HCT116 (cell line): ENCODE measurements around the gene FAM184A. TPM values are rescaled to one million over a fixed set of nuclear protein-coding genes. Genes with fewer than 3 reads are reported as not detected.

Experiments
- ATAC-seq: fragments of 200-7000 bp; cut with Tn5 transposase; 2 replicates; pipeline ENCODE4 v1.9.1; 2020; ENCODE audit warnings: mild to moderate bottlenecking, moderate library complexity
- BruUV-seq: library from RNA; stranded (reverse); fragments of 400-500 nt; replicated peaks from 2 replicates; lab custom pipeline; 2021; lab: Mats Ljungman, UMichigan
- CTCF ChIA-PET: fragments of 300-600 bp; sonication (Branson Sonifier 250); formaldehyde crosslinking; loops from one replicate; lab custom pipeline; 2021; ENCODE audit warnings: antibody characterized with exemption; lab: Charles Lee
- POLR2A ChIA-PET: fragments of 300-600, 350-600 bp; sonication (Branson Sonifier 250); formaldehyde crosslinking; loops from one replicate; lab custom pipeline; 2021; ENCODE audit warnings: antibody characterized with exemption; lab: Charles Lee
- RAD21 ChIA-PET, 2 experiments: fragments of 300-600 bp; sonication (Branson Sonifier 250); formaldehyde crosslinking; loops; one replicate each; lab custom pipeline; 2023; ENCODE audit warnings: low total read pairs in 2 of 2; ENCODE audit not compliant: uncharacterized antibody in 2 of 2, unreplicated experiment in 2 of 2, low non-redundant PET in 1 of 2; lab: Charles Lee
- DNase-seq: peaks from one replicate; pipeline ENCODE4 v3.0.0-alpha.2; 2010; ENCODE audit warnings: low read depth, low spot score
- H2AFZ ChIP-seq: fragments of 200-600 bp; shearing (Covaris generic), sonication (generic); 2 replicates; pipeline ENCODE4 v1.6.1; 2017; ENCODE audit warnings: low read depth, mixed run types, mixed read lengths, antibody characterized with exemption, low read length; ENCODE audit not compliant: poor library complexity, severe bottlenecking
- H3K27ac ChIP-seq: 2 replicates; pipeline ENCODE4 v1.5.1; 2012; ENCODE audit warnings: low read depth, low read length
- H3K27me3 ChIP-seq: fragments of 200-600 bp; sonication (generic); 2 replicates; pipeline ENCODE4 v1.6.1; 2016; ENCODE audit warnings: mixed run types, low read length, mixed read lengths; ENCODE audit not compliant: insufficient read depth
- H3K36me3 ChIP-seq, 2 experiments: fragments of 200-500 bp in 1 of 2; fragments of 200-600 bp in 1 of 2; sonication (Bioruptor generic) in 1 of 2; sonication (generic) in 1 of 2; 2 replicates each; pipeline versions ENCODE4 v1.5.1 to v1.6.1; 2014 to 2016; ENCODE audit warnings: low read length in 2 of 2, inconsistent platforms in 1 of 2, mixed read lengths in 1 of 2, mixed run types in 1 of 2; ENCODE audit not compliant: insufficient read depth in 2 of 2, control insufficient read depth in 1 of 2
- H3K4me1 ChIP-seq, 2 experiments: fragments of 200-600 bp in 1 of 2; sonication (generic) in 1 of 2; 2 replicates each; pipeline versions ENCODE4 v1.5.1 to v1.6.1; 2012 to 2017; ENCODE audit warnings: low read length in 2 of 2, inconsistent platforms in 1 of 2, mild to moderate bottlenecking in 1 of 2, mixed read lengths in 1 of 2, mixed run types in 1 of 2, moderate library complexity in 1 of 2; ENCODE audit not compliant: insufficient read depth in 2 of 2, control insufficient read depth in 1 of 2
- H3K4me2 ChIP-seq: fragments of 200-600 bp; sonication (generic); 2 replicates; pipeline ENCODE4 v1.6.1; 2017; ENCODE audit warnings: mixed run types, low read length, mixed read lengths
- H3K4me3 ChIP-seq, 2 experiments: fragments of 200-600 bp in 1 of 2; sonication (generic) in 1 of 2; replicated peaks in 1 of 2; 2 replicates each; pipeline ENCODE4 v1.5.1; 2011 to 2016; ENCODE audit warnings: low read length in 2 of 2, control low read depth in 1 of 2, low read depth in 1 of 2, mild to moderate bottlenecking in 1 of 2, mixed read lengths in 1 of 2, mixed run types in 1 of 2
- H3K79me2 ChIP-seq: fragments of 200-600 bp; sonication (generic); 2 replicates; pipeline ENCODE4 v1.6.1; 2017; ENCODE audit warnings: mild to moderate bottlenecking, mixed run types, low read length, moderate library complexity, mixed read lengths; ENCODE audit not compliant: insufficient read depth
- H3K9ac ChIP-seq: fragments of 200-600 bp; sonication (generic); 2 replicates; pipeline ENCODE4 v1.6.1; 2016; ENCODE audit warnings: low read length, mixed read lengths
- H3K9me2 ChIP-seq: fragments of 200-600 bp; sonication (generic), shearing (Covaris generic); 2 replicates; pipeline ENCODE4 v1.6.1; 2017; ENCODE audit warnings: mixed run types, mild to moderate bottlenecking, moderate library complexity; ENCODE audit not compliant: insufficient read depth
- H3K9me3 ChIP-seq, 2 experiments: fragments of 200-500 bp in 1 of 2; fragments of 200-600 bp in 1 of 2; sonication (Bioruptor generic) in 1 of 2; sonication (generic) in 1 of 2; 2 replicates each; pipeline ENCODE4 v1.6.1; 2014 to 2017; ENCODE audit warnings: low read length in 2 of 2, mixed read lengths in 2 of 2, inconsistent platforms in 1 of 2, low read depth in 1 of 2, mild to moderate bottlenecking in 1 of 2, mixed run types in 1 of 2, moderate library complexity in 1 of 2; ENCODE audit not compliant: control insufficient read depth in 1 of 2, insufficient read depth in 1 of 2
- H4K20me1 ChIP-seq: fragments of 200-600 bp; sonication (generic), shearing (Covaris generic); 2 replicates; pipeline ENCODE4 v1.6.1; 2017; ENCODE audit warnings: mixed run types, mild to moderate bottlenecking, moderate library complexity; ENCODE audit not compliant: insufficient read depth
- CTCF ChIP-seq, 3 experiments: fragments of 200-600 bp in 1 of 3; sonication (generic) in 1 of 3; IDR thresholded peaks in 2 of 3; conservative IDR thresholded peaks in 1 of 3; 2 replicates each; pipeline ENCODE4 v1.5.1; 2012 to 2017; ENCODE audit warnings: low read depth in 2 of 3, low read length in 2 of 3, antibody characterized with exemption in 1 of 3, borderline replicate concordance in 1 of 3, control low read depth in 1 of 3, mild to moderate bottlenecking in 1 of 3, mixed read lengths in 1 of 3, mixed run types in 1 of 3, moderate library complexity in 1 of 3; ENCODE audit not compliant: insufficient read depth in 1 of 3
- ELF1 ChIP-seq: IDR thresholded peaks from 2 replicates; pipeline ENCODE4 v1.6.1; 2012; ENCODE audit warnings: low read depth, borderline replicate concordance
- EZH2 ChIP-seq: fragments of 200-600 bp; sonication (generic); IDR thresholded peaks from 2 replicates; pipeline ENCODE4 v1.6.1; 2017; ENCODE audit warnings: antibody characterized with exemption, mixed run types
- JUND ChIP-seq: IDR thresholded peaks from 2 replicates; pipeline ENCODE4 v1.6.1; 2012
- RAD21 ChIP-seq: IDR thresholded peaks from 2 replicates; pipeline ENCODE4 v1.6.1; 2012; ENCODE audit warnings: low read depth, mild to moderate bottlenecking
- SIN3A ChIP-seq: IDR thresholded peaks from 2 replicates; pipeline ENCODE4 v1.6.1; 2012; ENCODE audit warnings: low read depth
- TCF7L2 ChIP-seq: IDR thresholded peaks from 2 replicates; pipeline ENCODE4 v1.7.0; 2011; ENCODE audit warnings: borderline replicate concordance, inconsistent platforms; ENCODE audit not compliant: insufficient read depth, insufficient read length; ENCODE audit errors: extremely low read depth
- ZFX ChIP-seq: fragments of 450-650 bp; IDR thresholded peaks from 2 replicates; pipeline ENCODE4 v1.6.1; 2017
- ZNF274 ChIP-seq: fragments of 200-500 bp; sonication (Bioruptor generic); IDR thresholded peaks from 2 replicates; pipeline ENCODE4 v1.6.1; 2014; ENCODE audit warnings: mild to moderate bottlenecking, low read depth, low read length, inconsistent platforms
- intact Hi-C: fragments of 100-400 bp; cut with micrococcal nuclease; formaldehyde crosslinking; loops from 2 replicates; pipeline ENCODE4 v1.10.0; 2022
- total RNA-seq: library from RNA; stranded (reverse); gene quantifications from one replicate; pipeline ENCODE4 v1.2.1, GENCODE V29; 2021; ENCODE audit not compliant: unreplicated experiment
- TF ChIP-seq, protein P1 (sequence below): IDR thresholded peaks from 2 replicates; pipeline ENCODE4 v1.6.1; 2012
- TF ChIP-seq, protein P2 (sequence below): IDR thresholded peaks from 2 replicates; pipeline ENCODE4 v1.6.1; 2012; ENCODE audit warnings: low read depth
- TF ChIP-seq, protein P3 (sequence below): IDR thresholded peaks from 2 replicates; pipeline ENCODE4 v1.6.1; 2011; ENCODE audit warnings: mild to moderate bottlenecking, low read length, moderate library complexity; ENCODE audit not compliant: insufficient replicate concordance; ENCODE audit errors: extremely low read depth

FAM184A gene
- total RNA-seq, 1 experiment from 2014 or later = 2.4 TPM

GRCh38 chr6:118996289-118996820, 82.1 kb downstream of the FAM184A start:
- DNase-seq = no peak
- BruUV-seq = no TSS peak
- Histone ChIP-seq H3K9me3 (no peaks in the 10 kb centered on the region), H2AFZ (no peak overlapping the region), H3K27ac (no peak overlapping the region), H4K20me1 (no peaks in the 10 kb centered on the region), H3K27me3 (no peaks in the 10 kb centered on the region), H3K4me3 (no peak overlapping the region), H3K9ac (no peak overlapping the region), H3K9me2 (no peaks in the 10 kb centered on the region), H3K36me3 (no peaks in the 10 kb centered on the region), H3K79me2 (no peaks in the 10 kb centered on the region), H3K4me1 (no peaks in the 10 kb centered on the region), H3K4me2 (no peak overlapping the region)
- no peak for TF ChIP-seq ZNF274
- TF ChIP-seq SIN3A = no peak
- intact Hi-C loops = no loop called here
- ChIA-PET RAD21 (no interaction called here), POLR2A (no interaction called here), CTCF (no interaction called here)
- no peak for ATAC-seq

DNA sequence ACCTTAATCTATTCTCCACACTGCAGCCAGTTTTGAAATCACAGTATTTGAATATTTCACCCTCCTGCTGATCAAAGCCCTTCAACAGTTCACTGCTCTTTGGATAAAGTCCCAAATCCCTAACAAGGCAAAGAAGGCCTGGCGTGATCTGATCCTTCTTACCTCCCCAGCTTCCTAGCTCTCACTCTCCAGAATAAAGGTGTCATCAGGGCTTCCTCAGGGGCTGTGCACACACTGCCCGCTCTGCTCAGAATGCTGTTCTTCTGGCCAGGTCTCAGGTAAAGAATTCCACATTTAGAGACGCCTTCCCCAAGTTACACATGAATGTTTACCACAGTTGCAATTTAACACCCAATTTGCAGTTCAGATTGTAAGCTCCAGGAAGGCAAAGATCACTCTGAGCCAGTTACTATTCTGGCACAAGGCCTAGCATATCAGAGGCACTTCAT, 84.6 kb downstream of the FAM184A start:
- Histone ChIP-seq H3K36me3 (no peaks in the 10 kb centered on the region), H3K9me3 (no peaks in the 10 kb centered on the region), H2AFZ (no peak overlapping the region), H3K4me1 (no peaks in the 10 kb centered on the region), H3K27ac (no peak overlapping the region), H3K9me2 (no peaks in the 10 kb centered on the region), H3K4me3 (no peak overlapping the region), H3K79me2 (no peaks in the 10 kb centered on the region), H4K20me1 (no peaks in the 10 kb centered on the region), H3K9ac (no peak overlapping the region), H3K27me3 (no peaks in the 10 kb centered on the region), H3K4me2 (no peak overlapping the region)
- TF ChIP-seq SIN3A = no peak
- no peak for TF ChIP-seq ELF1
- TF ChIP-seq CTCF (IDR thresholded peaks at IDR 0.05 in 2 of 3, conservative IDR thresholded peaks at IDR 0.05 in 1 of 3; ENCODE audit: borderline replicate concordance in 1 of 3, insufficient read depth in 1 of 3, low read depth in 2 of 3, low read length in 2 of 3) = no peak
- no peak for TF ChIP-seq JUND
- TF ChIP-seq, protein P1, sequence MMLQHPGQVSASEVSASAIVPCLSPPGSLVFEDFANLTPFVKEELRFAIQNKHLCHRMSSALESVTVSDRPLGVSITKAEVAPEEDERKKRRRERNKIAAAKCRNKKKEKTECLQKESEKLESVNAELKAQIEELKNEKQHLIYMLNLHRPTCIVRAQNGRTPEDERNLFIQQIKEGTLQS = no peak
- no peak for TF ChIP-seq EZH2
- TF ChIP-seq, protein P2, sequence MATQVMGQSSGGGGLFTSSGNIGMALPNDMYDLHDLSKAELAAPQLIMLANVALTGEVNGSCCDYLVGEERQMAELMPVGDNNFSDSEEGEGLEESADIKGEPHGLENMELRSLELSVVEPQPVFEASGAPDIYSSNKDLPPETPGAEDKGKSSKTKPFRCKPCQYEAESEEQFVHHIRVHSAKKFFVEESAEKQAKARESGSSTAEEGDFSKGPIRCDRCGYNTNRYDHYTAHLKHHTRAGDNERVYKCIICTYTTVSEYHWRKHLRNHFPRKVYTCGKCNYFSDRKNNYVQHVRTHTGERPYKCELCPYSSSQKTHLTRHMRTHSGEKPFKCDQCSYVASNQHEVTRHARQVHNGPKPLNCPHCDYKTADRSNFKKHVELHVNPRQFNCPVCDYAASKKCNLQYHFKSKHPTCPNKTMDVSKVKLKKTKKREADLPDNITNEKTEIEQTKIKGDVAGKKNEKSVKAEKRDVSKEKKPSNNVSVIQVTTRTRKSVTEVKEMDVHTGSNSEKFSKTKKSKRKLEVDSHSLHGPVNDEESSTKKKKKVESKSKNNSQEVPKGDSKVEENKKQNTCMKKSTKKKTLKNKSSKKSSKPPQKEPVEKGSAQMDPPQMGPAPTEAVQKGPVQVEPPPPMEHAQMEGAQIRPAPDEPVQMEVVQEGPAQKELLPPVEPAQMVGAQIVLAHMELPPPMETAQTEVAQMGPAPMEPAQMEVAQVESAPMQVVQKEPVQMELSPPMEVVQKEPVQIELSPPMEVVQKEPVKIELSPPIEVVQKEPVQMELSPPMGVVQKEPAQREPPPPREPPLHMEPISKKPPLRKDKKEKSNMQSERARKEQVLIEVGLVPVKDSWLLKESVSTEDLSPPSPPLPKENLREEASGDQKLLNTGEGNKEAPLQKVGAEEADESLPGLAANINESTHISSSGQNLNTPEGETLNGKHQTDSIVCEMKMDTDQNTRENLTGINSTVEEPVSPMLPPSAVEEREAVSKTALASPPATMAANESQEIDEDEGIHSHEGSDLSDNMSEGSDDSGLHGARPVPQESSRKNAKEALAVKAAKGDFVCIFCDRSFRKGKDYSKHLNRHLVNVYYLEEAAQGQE = no peak
- TF ChIP-seq TCF7L2 = no peak
- TF ChIP-seq ZFX = no peak
- TF ChIP-seq, protein P3, sequence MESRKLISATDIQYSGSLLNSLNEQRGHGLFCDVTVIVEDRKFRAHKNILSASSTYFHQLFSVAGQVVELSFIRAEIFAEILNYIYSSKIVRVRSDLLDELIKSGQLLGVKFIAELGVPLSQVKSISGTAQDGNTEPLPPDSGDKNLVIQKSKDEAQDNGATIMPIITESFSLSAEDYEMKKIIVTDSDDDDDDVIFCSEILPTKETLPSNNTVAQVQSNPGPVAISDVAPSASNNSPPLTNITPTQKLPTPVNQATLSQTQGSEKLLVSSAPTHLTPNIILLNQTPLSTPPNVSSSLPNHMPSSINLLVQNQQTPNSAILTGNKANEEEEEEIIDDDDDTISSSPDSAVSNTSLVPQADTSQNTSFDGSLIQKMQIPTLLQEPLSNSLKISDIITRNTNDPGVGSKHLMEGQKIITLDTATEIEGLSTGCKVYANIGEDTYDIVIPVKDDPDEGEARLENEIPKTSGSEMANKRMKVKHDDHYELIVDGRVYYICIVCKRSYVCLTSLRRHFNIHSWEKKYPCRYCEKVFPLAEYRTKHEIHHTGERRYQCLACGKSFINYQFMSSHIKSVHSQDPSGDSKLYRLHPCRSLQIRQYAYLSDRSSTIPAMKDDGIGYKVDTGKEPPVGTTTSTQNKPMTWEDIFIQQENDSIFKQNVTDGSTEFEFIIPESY = no peak
- TF ChIP-seq RAD21 = no peak
- CTCF ChIA-PET = no interaction called here
- RAD21 ChIA-PET = no interaction called here
- no TSS peak for BruUV-seq
- DNase-seq (no peak), ATAC-seq (no peak)
- intact Hi-C loops = no loop called here
- POLR2A ChIA-PET = no interaction called here
